Keratinocyte (primary cell): ENCODE results near the gene IFNAR2. TPM values are rescaled to one million over a fixed set of nuclear protein-coding genes. Genes with fewer than 3 reads are reported as not detected.

Experiments
- DNase-seq: peaks from one replicate; pipeline ENCODE4 v3.0.0-alpha.2; 2011; ENCODE audit warnings: low read depth, missing footprints, low spot score
- FAIRE-seq: peaks from 2 replicates; lab custom pipeline; 2011; peaks lifted over from hg19 to GRCh38; lab: Jason Lieb, UNC
- H2AFZ ChIP-seq: 2 replicates; pipeline ENCODE4 v1.6.0; 2012; ENCODE audit warnings: low read length, control low read depth, inconsistent platforms; ENCODE audit not compliant: control insufficient read depth
- H3K27ac ChIP-seq: 2 replicates; pipeline ENCODE4 v1.5.1; 2011; ENCODE audit warnings: low read length; ENCODE audit not compliant: control insufficient read depth, insufficient read depth
- H3K27me3 ChIP-seq: 3 replicates; pipeline ENCODE4 v1.6.0; 2011; ENCODE audit warnings: low read length; ENCODE audit not compliant: control insufficient read depth, insufficient read depth; ENCODE audit errors: extremely low read depth
- H3K36me3 ChIP-seq, 2 experiments: 2 replicates in 1 of 2; 3 replicates in 1 of 2; pipeline ENCODE4 v1.5.1; 2011; ENCODE audit warnings: low read length in 2 of 2, mild to moderate bottlenecking in 1 of 2; ENCODE audit not compliant: control insufficient read depth in 2 of 2, insufficient read depth in 2 of 2; ENCODE audit errors: extremely low read depth in 1 of 2
- H3K4me1 ChIP-seq: 3 replicates; pipeline ENCODE4 v1.5.1; 2011; ENCODE audit warnings: low read length; ENCODE audit not compliant: control insufficient read depth, insufficient read depth; ENCODE audit errors: extremely low read depth
- H3K4me2 ChIP-seq: 3 replicates; pipeline ENCODE4 v1.6.0; 2011; ENCODE audit warnings: low read depth, low read length; ENCODE audit not compliant: control insufficient read depth, insufficient read depth; ENCODE audit errors: extremely low read depth
- H3K4me3 ChIP-seq, 3 experiments: fragments of 200-600 bp in 1 of 3; sonication (generic) in 1 of 3; 2 replicates in 2 of 3; 3 replicates in 1 of 3; pipeline ENCODE4 v1.5.1; 2011 to 2016; ENCODE audit warnings: low read length in 3 of 3, mild to moderate bottlenecking in 3 of 3, control low read depth in 2 of 3, inconsistent platforms in 1 of 3, low read depth in 1 of 3, mixed read lengths in 1 of 3, mixed run types in 1 of 3, moderate library complexity in 1 of 3; ENCODE audit not compliant: control insufficient read depth in 2 of 3, insufficient read depth in 2 of 3; ENCODE audit errors: extremely low read depth in 1 of 3
- H3K79me2 ChIP-seq: 2 replicates; pipeline ENCODE4 v1.6.0; 2012; ENCODE audit warnings: low read length; ENCODE audit not compliant: control insufficient read depth, insufficient read depth
- H3K9ac ChIP-seq: 3 replicates; pipeline ENCODE4 v1.6.0; 2011; ENCODE audit warnings: low read length; ENCODE audit not compliant: control insufficient read depth, insufficient read depth; ENCODE audit errors: extremely low read depth
- H3K9me1 ChIP-seq: 3 replicates; pipeline ENCODE4 v1.6.0; 2011; ENCODE audit warnings: low read length; ENCODE audit not compliant: control insufficient read depth, insufficient read depth; ENCODE audit errors: extremely low read depth
- H3K9me3 ChIP-seq: 2 replicates; pipeline ENCODE4 v1.5.1; 2012; ENCODE audit warnings: low read depth, low read length; ENCODE audit not compliant: control insufficient read depth
- H4K20me1 ChIP-seq: 3 replicates; pipeline ENCODE4 v1.6.0; 2011; ENCODE audit warnings: low read length; ENCODE audit not compliant: control insufficient read depth, insufficient read depth; ENCODE audit errors: extremely low read depth
- CTCF ChIP-seq, 3 experiments: IDR thresholded peaks in 1 of 3; conservative IDR thresholded peaks in 1 of 3; optimal IDR thresholded peaks in 1 of 3; 2 replicates in 2 of 3; 3 replicates in 1 of 3; pipeline versions ENCODE3 to v1.5.1; 2011; ENCODE audit warnings: low read length in 3 of 3, mild to moderate bottlenecking in 3 of 3, moderate library complexity in 2 of 3, control low read depth in 1 of 3, inconsistent platforms in 1 of 3; ENCODE audit not compliant: insufficient read depth in 2 of 3; ENCODE audit errors: extremely low read depth in 1 of 3
- EZH2 ChIP-seq: IDR thresholded peaks from one replicate; pipeline ENCODE4 v1.6.1; 2012; ENCODE audit warnings: inconsistent platforms, mild to moderate bottlenecking, low read length, moderate library complexity
- dilution Hi-C: fragments of 300-500 bp; cut with MboI; formaldehyde crosslinking; loops from one replicate; pipeline ENCODE4 v1.7.0; 2020; ENCODE audit warnings: low sequenced_read_pairs; ENCODE audit not compliant: extremely low pct_ligation_motif_present
- polyA plus RNA-seq, 5 experiments: library from polyadenylated mRNA; depleted of rRNA in 3 of 5; stranded (reverse) in 3 of 5; stranded (forward) in 1 of 5; unstranded in 1 of 5; fragments of >200 nt; gene quantifications; 1 replicate in 1 of 5; 2 replicates in 3 of 5; 3 replicates in 1 of 5; pipeline versions ENCODE4 v1.2.1 to v1.2.3, GENCODE V29; 2011 to 2012; ENCODE audit warnings: missing spikeins in 2 of 5, low read depth in 1 of 5, low replicate concordance in 1 of 5

The IFNAR2 gene
- polyA plus RNA-seq, 1 donor (not counting 4 experiments of a cell fraction or from before 2014, with no cell fraction given), result 23.0 TPM

GRCh38 chr21:33187276-33187675 lies 42.5 kb upstream of the IFNAR2 start:
- DNase-seq (no peak), FAIRE-seq (no peak)
- no peaks in the 10 kb centered on the region for H3K36me3 ChIP-seq
- H3K4me1 ChIP-seq, result no peaks in the 10 kb centered on the region
- H3K27me3 ChIP-seq, result peaks cover 10% of the 10 kb centered on the region
- H4K20me1 ChIP-seq, result no peaks in the 10 kb centered on the region
- no peak overlapping the region for H3K4me2 ChIP-seq
- no peaks in the 10 kb centered on the region for H3K9me3 ChIP-seq
- H3K4me3 ChIP-seq, result no peak overlapping the region
- no peak overlapping the region for H2AFZ ChIP-seq
- dilution Hi-C loops, result no loop called here
- no peak overlapping the region for H3K9ac ChIP-seq
- H3K27ac ChIP-seq, result no peak overlapping the region
- H3K79me2 ChIP-seq, result no peaks in the 10 kb centered on the region
- no peak for TF ChIP-seq EZH2
- TF ChIP-seq CTCF (optimal IDR thresholded peaks at IDR 0.05 in 1 of 3, IDR thresholded peaks at IDR 0.05 in 1 of 3, conservative IDR thresholded peaks at IDR 0.05 in 1 of 3; ENCODE audit: extremely low read depth in 1 of 3, insufficient read depth in 2 of 3, low read length in 3 of 3), result no peak
- H3K9me1 ChIP-seq, result no peaks in the 10 kb centered on the region

DNA sequence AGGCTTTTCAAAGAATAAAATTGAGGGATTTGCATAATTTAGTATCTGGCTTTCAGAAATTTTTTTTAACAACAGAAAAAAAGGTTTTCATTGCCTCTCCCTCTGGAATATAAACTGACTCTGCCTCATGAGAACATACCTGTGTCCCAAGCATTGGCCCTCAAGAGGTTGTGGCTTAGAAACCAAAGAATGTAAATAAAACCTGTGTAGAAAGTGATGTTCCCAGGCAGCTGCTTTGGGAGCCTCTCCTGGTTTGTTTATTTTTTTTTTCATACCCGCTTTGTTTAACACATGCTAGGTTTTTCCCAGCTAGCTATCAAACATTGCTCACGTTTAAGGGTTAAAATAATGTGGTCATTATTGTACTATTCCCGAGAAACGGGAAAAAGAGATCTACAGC lies 40.5 kb upstream of the IFNAR2 start:
- no peaks in the 10 kb centered on the region for H3K79me2 ChIP-seq
- no peak for DNase-seq
- H3K9me3 ChIP-seq, result no peaks in the 10 kb centered on the region
- H3K27ac ChIP-seq, result no peak overlapping the region
- no peak overlapping the region for H3K4me3 ChIP-seq
- H3K4me1 ChIP-seq, result no peaks in the 10 kb centered on the region
- no peaks in the 10 kb centered on the region for H3K36me3 ChIP-seq
- no peaks in the 10 kb centered on the region for H4K20me1 ChIP-seq
- no peak overlapping the region for H3K9ac ChIP-seq
- no peak for FAIRE-seq
- dilution Hi-C loops, result no loop called here
- no peak overlapping the region for H2AFZ ChIP-seq
- no peak for TF ChIP-seq EZH2
- no peak for TF ChIP-seq CTCF (optimal IDR thresholded peaks at IDR 0.05 in 1 of 3, IDR thresholded peaks at IDR 0.05 in 1 of 3, conservative IDR thresholded peaks at IDR 0.05 in 1 of 3; ENCODE audit: extremely low read depth in 1 of 3, insufficient read depth in 2 of 3, low read length in 3 of 3)
- peaks cover 10% of the 10 kb centered on the region for H3K27me3 ChIP-seq
- H3K9me1 ChIP-seq, result no peaks in the 10 kb centered on the region
- no peak overlapping the region for H3K4me2 ChIP-seq
